GM23338 (cell line): ENCODE measurements around the gene CCNL1. TPM values are rescaled to one million over a fixed set of nuclear protein-coding genes. Genes with fewer than 3 reads are reported as not detected.

Experiments
- ATAC-seq: fragments of 200-7000 bp; cut with Tn5 transposase; 3 replicates; pipeline ENCODE4 v1.9.1; 2020
- DNase-seq: peaks from one replicate; pipeline ENCODE4 v3.0.0-alpha.2; 2015; ENCODE audit warnings: low spot score
- H2AFZ ChIP-seq: fragments of 200-600 bp; sonication (generic); 2 replicates; pipeline ENCODE4 v1.8.0; 2016; ENCODE audit warnings: antibody characterized with exemption, mild to moderate bottlenecking, moderate library complexity
- H3F3A ChIP-seq: fragments of 200-600 bp; sonication (generic); replicated peaks from 2 replicates; pipeline ENCODE4 v1.8.0; 2017; ENCODE audit warnings: antibody characterized with exemption, mixed run types, low read depth
- H3K27ac ChIP-seq: fragments of 200-600 bp; sonication (generic); 2 replicates; pipeline ENCODE4 v1.6.1; 2016; ENCODE audit warnings: low read depth
- H3K27me3 ChIP-seq: fragments of 200-600 bp; sonication (generic); 2 replicates; pipeline ENCODE4 v1.8.0; 2016; ENCODE audit warnings: mild to moderate bottlenecking, mixed run types, moderate library complexity; ENCODE audit not compliant: insufficient read depth
- H3K36me3 ChIP-seq: fragments of 200-600 bp; sonication (generic); 2 replicates; pipeline ENCODE4 v1.8.0; 2016; ENCODE audit warnings: mild to moderate bottlenecking; ENCODE audit not compliant: insufficient read depth
- H3K4me1 ChIP-seq: fragments of 200-600 bp; sonication (generic); 2 replicates; pipeline ENCODE4 v1.8.0; 2016; ENCODE audit warnings: mild to moderate bottlenecking, moderate library complexity; ENCODE audit not compliant: insufficient read depth
- H3K4me2 ChIP-seq: fragments of 200-600 bp; sonication (generic); 2 replicates; pipeline ENCODE4 v1.7.1; 2017; ENCODE audit warnings: mixed run types
- H3K4me3 ChIP-seq: fragments of 200-600 bp; sonication (generic); 2 replicates; pipeline ENCODE4 v1.6.1; 2016; ENCODE audit warnings: mixed run types
- H3K79me2 ChIP-seq: fragments of 200-600 bp; sonication (generic); replicated peaks from 2 replicates; pipeline ENCODE4 v1.8.0; 2017; ENCODE audit warnings: mild to moderate bottlenecking; ENCODE audit not compliant: insufficient read depth
- H3K9me2 ChIP-seq: fragments of 200-600 bp; sonication (generic); 2 replicates; pipeline ENCODE4 v1.8.0; 2017; ENCODE audit not compliant: insufficient read depth
- H4K20me1 ChIP-seq: fragments of 200-600 bp; sonication (generic); replicated peaks from 2 replicates; pipeline ENCODE4 v1.8.0; 2017; ENCODE audit warnings: mild to moderate bottlenecking; ENCODE audit not compliant: insufficient read depth
- H3K27ac Mint-ChIP-seq: 2 replicates; pipeline ENCODE4 v1.8.0; 2020; ENCODE audit warnings: inconsistent platforms, mild to moderate bottlenecking, moderate library complexity, mixed read lengths
- H3K27me3 Mint-ChIP-seq: 3 replicates; pipeline ENCODE4 v1.8.0; 2022; ENCODE audit warnings: low read depth, mild to moderate bottlenecking, moderate library complexity, mixed read lengths, inconsistent platforms; ENCODE audit not compliant: insufficient read depth, poor library complexity
- H3K36me3 Mint-ChIP-seq: 3 replicates; pipeline ENCODE4 v1.8.0; 2021; ENCODE audit warnings: low read depth, mild to moderate bottlenecking, inconsistent platforms, moderate library complexity, mixed read lengths
- H3K4me1 Mint-ChIP-seq: 3 replicates; pipeline ENCODE4 v1.8.0; 2020; ENCODE audit warnings: mild to moderate bottlenecking, inconsistent platforms, mixed read lengths
- H3K4me3 Mint-ChIP-seq: 3 replicates; pipeline ENCODE4 v1.8.0; 2021; ENCODE audit warnings: moderate library complexity, mild to moderate bottlenecking, inconsistent platforms, mixed read lengths
- H3K9me3 Mint-ChIP-seq: 3 replicates; pipeline ENCODE4 v1.8.0; 2020; ENCODE audit warnings: moderate library complexity, mild to moderate bottlenecking, inconsistent platforms, mixed read lengths
- CREB1 ChIP-seq: fragments of 250-450 bp; sonication (Bioruptor Pico); IDR thresholded peaks from 2 replicates; pipeline ENCODE4 v1.5.0; 2020; ENCODE audit warnings: low read depth, mild to moderate bottlenecking, moderate library complexity
- NANOG ChIP-seq: IDR thresholded peaks from 2 replicates; pipeline ENCODE4 v1.6.1; 2016; ENCODE audit warnings: antibody characterized with exemption, borderline replicate concordance
- POLR2AphosphoS5 ChIP-seq: IDR thresholded peaks from 2 replicates; pipeline ENCODE4 v1.6.1; 2016; ENCODE audit warnings: antibody characterized with exemption, low read depth
- STAT1 ChIP-seq: IDR thresholded peaks from one replicate; pipeline ENCODE4 v1.6.1; 2016; ENCODE audit warnings: antibody characterized with exemption; ENCODE audit not compliant: unreplicated experiment
- ZNF114 ChIP-seq: fragments of 250-450 bp; sonication (Bioruptor Pico); IDR thresholded peaks from 2 replicates; pipeline ENCODE4 v1.5.0; 2020; ENCODE audit warnings: mild to moderate bottlenecking, moderate library complexity
- ZNF331 ChIP-seq: fragments of 250-450 bp; sonication (Bioruptor Pico); IDR thresholded peaks from 2 replicates; pipeline ENCODE4 v1.5.0; 2020; ENCODE audit warnings: low read depth, mild to moderate bottlenecking, moderate library complexity
- polyA plus RNA-seq: library from polyadenylated mRNA; unstranded; fragments of >200 nt; fragmentation: Nextera tagmentation; extraction: Ambion mirVana; gene quantifications from 2 replicates; pipeline ENCODE4 v1.2.1, GENCODE V29; 2016
- total RNA-seq: library from RNA; depleted of rRNA; stranded (reverse); fragments of >200 nt; shearing (Covaris generic); gene quantifications from 2 replicates; pipeline ENCODE4 v1.2.3, GENCODE V29; 2014
- TF ChIP-seq, protein P1 (sequence below), 2 experiments: fragments of 200-600 bp in 1 of 2; sonication (generic) in 1 of 2; conservative IDR thresholded peaks; 2 replicates each; pipeline versions ENCODE4 v1.5.1 to v1.6.1; 2016 to 2017; ENCODE audit warnings: antibody characterized with exemption in 2 of 2, low read depth in 2 of 2, mild to moderate bottlenecking in 2 of 2, moderate library complexity in 1 of 2
- TF ChIP-seq, protein P2 (sequence below): IDR thresholded peaks from 2 replicates; pipeline ENCODE4 v1.6.1; 2016; ENCODE audit warnings: antibody characterized with exemption

Gene CCNL1
- total and polyA plus RNA-seq, 2 experiments from 2014 or later: 108 to 134 TPM

DNA sequence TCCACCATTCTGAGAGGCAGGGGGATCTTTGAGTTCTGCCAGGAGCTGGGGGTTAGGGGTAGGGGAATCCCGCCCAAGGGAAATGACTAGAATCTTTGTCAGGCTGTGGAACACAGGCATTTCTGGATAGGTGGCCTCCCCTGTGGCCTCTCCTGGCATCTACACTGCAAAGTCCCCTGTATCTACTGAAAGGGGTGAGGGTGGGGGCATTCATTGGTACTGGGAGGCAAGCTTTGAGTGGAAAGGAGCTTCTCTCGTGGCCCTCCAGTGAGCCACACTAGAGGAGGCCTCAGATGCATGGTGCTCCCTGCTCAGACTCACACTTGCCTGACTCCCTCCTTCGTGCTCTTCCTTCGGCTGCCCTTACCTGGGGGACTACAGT, 59.9 kb downstream of the CCNL1 start:
- H3K4me3 Mint-ChIP-seq: no peak overlapping the region
- H3K9me2 ChIP-seq: no peaks in the 10 kb centered on the region
- no peak overlapping the region for H2AFZ ChIP-seq
- no peaks in the 10 kb centered on the region for H4K20me1 ChIP-seq
- DNase-seq (no peak), ATAC-seq (no peak)
- no peaks in the 10 kb centered on the region for H3K27me3 ChIP-seq
- H3K27ac ChIP-seq: no peak overlapping the region
- TF ChIP-seq NANOG: no peak
- no peaks in the 10 kb centered on the region for H3K79me2 ChIP-seq
- H3K4me1 Mint-ChIP-seq: peaks cover 19% of the 10 kb centered on the region
- no peak overlapping the region for H3K27ac Mint-ChIP-seq
- H3K9me3 Mint-ChIP-seq: no peaks in the 10 kb centered on the region
- H3K27me3 Mint-ChIP-seq: peaks cover 2% of the 10 kb centered on the region
- H3K36me3 Mint-ChIP-seq: no peaks in the 10 kb centered on the region
- no peaks in the 10 kb centered on the region for H3K36me3 ChIP-seq
- H3K4me1 ChIP-seq: peaks cover 4% of the 10 kb centered on the region; the same call in 1 of the 2 replicates
- no peak overlapping the region for H3K4me2 ChIP-seq
- no peak overlapping the region for H3K4me3 ChIP-seq
- no peaks in the 10 kb centered on the region for H3F3A ChIP-seq

DNA sequence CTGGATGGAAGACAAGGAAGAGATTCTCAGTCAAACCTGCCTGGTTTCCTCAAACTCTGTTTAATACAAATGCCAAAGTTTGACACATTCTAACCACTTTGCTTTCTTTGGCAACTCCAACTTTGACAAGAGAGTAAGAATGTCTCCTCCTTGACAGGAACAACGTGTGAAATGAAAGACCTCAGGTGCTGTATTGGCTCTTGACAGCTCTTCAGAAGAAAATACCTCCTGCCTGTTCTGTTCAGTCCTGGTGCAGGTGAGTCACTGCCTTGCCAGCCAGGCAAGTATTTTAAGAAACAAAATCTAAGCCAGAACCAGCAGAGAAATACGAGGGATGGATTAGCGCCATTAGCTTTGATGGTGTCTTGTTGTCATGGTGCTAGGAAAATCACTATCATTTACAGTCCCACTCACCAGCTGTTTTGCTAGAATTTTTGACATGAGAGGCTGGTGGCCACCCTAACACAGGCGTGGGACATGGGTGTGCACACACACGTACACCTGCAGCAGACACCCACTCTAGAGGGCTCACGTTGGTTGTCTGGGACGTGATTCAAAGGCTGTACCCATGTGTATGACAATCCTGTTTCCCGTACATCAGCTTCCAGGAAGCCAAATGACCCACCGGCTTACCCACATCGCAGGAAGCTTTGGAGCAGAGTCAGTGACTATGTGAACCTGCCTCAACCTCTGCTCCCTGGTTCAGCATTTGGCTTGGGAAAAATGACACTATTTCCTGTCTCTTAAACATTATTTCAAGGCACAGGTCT, 60.4 kb downstream of the CCNL1 start:
- Histone ChIP-seq H3K9me2 (no peaks in the 10 kb centered on the region), H3K36me3 (no peaks in the 10 kb centered on the region), H2AFZ (no peak overlapping the region), H3K79me2 (no peaks in the 10 kb centered on the region), H3K27me3 (no peaks in the 10 kb centered on the region), H4K20me1 (no peaks in the 10 kb centered on the region), H3K4me3 (no peak overlapping the region), H3K4me1 (no peaks in the 10 kb centered on the region), H3K4me2 (no peak overlapping the region), H3K27ac (no peak overlapping the region), H3F3A (no peaks in the 10 kb centered on the region)
- DNase-seq (no peak), ATAC-seq (no peak)
- TF ChIP-seq, protein P1, sequence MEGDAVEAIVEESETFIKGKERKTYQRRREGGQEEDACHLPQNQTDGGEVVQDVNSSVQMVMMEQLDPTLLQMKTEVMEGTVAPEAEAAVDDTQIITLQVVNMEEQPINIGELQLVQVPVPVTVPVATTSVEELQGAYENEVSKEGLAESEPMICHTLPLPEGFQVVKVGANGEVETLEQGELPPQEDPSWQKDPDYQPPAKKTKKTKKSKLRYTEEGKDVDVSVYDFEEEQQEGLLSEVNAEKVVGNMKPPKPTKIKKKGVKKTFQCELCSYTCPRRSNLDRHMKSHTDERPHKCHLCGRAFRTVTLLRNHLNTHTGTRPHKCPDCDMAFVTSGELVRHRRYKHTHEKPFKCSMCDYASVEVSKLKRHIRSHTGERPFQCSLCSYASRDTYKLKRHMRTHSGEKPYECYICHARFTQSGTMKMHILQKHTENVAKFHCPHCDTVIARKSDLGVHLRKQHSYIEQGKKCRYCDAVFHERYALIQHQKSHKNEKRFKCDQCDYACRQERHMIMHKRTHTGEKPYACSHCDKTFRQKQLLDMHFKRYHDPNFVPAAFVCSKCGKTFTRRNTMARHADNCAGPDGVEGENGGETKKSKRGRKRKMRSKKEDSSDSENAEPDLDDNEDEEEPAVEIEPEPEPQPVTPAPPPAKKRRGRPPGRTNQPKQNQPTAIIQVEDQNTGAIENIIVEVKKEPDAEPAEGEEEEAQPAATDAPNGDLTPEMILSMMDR (conservative IDR thresholded peaks at IDR 0.05; ENCODE audit: low read depth in 2 of 2): no peak
- TF ChIP-seq ZNF114 (CRISPR knock-in tag) (no peak), CREB1 (no peak), POLR2AphosphoS5 (no peak), ZNF331 (no peak)
- Mint-ChIP-seq H3K27ac (no peak overlapping the region), H3K4me3 (no peak overlapping the region), H3K36me3 (no peaks in the 10 kb centered on the region), H3K4me1 (peaks cover 17% of the 10 kb centered on the region), H3K9me3 (no peaks in the 10 kb centered on the region), H3K27me3 (peaks cover 2% of the 10 kb centered on the region)

- Histone ChIP-seq H3K79me2 (no peaks in the 10 kb centered on the region), H3K27ac (no peak overlapping the region), H3K4me2 (no peak overlapping the region), H3K36me3 (no peaks in the 10 kb centered on the region), H3F3A (no peaks in the 10 kb centered on the region), H3K27me3 (no peaks in the 10 kb centered on the region), H2AFZ (no peak overlapping the region), H3K4me3 (no peak overlapping the region), H4K20me1 (no peaks in the 10 kb centered on the region), H3K9me2 (no peaks in the 10 kb centered on the region), H3K4me1 (no peaks in the 10 kb centered on the region)
- no peaks in the 10 kb centered on the region for H3K36me3 Mint-ChIP-seq
- no peak overlapping the region for H3K4me3 Mint-ChIP-seq
- no peak for TF ChIP-seq STAT1
- TF ChIP-seq, protein P2, sequence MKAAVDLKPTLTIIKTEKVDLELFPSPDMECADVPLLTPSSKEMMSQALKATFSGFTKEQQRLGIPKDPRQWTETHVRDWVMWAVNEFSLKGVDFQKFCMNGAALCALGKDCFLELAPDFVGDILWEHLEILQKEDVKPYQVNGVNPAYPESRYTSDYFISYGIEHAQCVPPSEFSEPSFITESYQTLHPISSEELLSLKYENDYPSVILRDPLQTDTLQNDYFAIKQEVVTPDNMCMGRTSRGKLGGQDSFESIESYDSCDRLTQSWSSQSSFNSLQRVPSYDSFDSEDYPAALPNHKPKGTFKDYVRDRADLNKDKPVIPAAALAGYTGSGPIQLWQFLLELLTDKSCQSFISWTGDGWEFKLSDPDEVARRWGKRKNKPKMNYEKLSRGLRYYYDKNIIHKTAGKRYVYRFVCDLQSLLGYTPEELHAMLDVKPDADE: no peak
- H3K4me1 Mint-ChIP-seq: peaks cover 12% of the 10 kb centered on the region; the same call in 1 of the 3 replicates
- DNase-seq (no peak), ATAC-seq (no peak)
- H3K27me3 Mint-ChIP-seq: peaks cover 2% of the 10 kb centered on the region
- no peak overlapping the region for H3K27ac Mint-ChIP-seq
- H3K9me3 Mint-ChIP-seq: no peaks in the 10 kb centered on the region
Measured at GRCh38 chr3:157098823-157099185, 61.1 kb downstream of the CCNL1 start.
